GM12892 (cell line): ENCODE measurements around the gene RALGPS1.

Experiments
- DNase-seq: peaks from one replicate; pipeline ENCODE4 v3.0.0; 2011; ENCODE audit not compliant: insufficient read length
- FAIRE-seq: peaks from 2 replicates; lab custom pipeline; 2011; peaks lifted over from hg19 to GRCh38; lab: Jason Lieb, UNC
- POLR2A ChIP-seq: IDR thresholded peaks from 2 replicates; pipeline ENCODE4 v1.6.1; 2011; ENCODE audit warnings: low read depth, low read length, control low read depth
- POLR2AphosphoS5 ChIP-seq: IDR thresholded peaks from 2 replicates; pipeline ENCODE4 v1.6.1; 2011; ENCODE audit warnings: low read depth, low read length, control low read depth
- TAF1 ChIP-seq: IDR thresholded peaks from 2 replicates; pipeline ENCODE4 v1.6.1; 2011; ENCODE audit warnings: low read depth, mild to moderate bottlenecking, control low read depth, low read length, borderline replicate concordance

Gene RALGPS1

DNA sequence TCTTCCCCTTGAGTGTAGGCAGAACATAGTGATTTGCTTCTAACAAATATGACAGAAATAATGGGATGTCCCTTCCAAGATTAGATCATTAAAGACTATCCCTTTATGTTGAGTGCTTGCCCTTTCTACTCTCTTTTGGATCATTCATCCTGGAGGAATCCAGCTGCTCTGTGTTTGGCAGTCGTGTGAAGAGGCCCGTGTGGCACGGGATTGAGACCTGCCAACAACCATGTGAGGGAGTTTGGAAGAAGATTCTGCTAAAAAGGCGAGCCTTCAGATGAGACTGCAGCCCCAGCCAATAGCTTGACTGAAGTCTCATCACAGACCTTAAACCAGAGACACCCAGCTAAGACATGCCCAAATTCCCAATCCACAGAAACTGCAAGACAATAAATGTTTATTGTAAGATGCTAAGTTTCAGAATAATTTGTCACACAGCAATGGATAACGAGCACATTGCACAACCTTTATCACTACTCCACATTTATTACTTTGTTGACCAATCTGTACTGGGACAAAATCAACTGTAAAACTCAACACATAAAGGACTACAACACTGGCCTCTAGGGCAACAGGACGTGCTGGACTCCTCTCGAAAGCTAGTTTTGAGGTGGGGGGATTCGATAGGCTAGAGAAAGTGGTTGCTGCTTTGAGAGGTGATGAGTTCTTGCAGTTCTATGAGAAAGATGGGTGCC is 165.0 kb downstream of the RALGPS1 start:
- no peak for FAIRE-seq
- DNase-seq, result no peak
- no peak for TF ChIP-seq TAF1
- TF ChIP-seq POLR2AphosphoS5, result no peak
- TF ChIP-seq POLR2A, result no peak

DNA sequence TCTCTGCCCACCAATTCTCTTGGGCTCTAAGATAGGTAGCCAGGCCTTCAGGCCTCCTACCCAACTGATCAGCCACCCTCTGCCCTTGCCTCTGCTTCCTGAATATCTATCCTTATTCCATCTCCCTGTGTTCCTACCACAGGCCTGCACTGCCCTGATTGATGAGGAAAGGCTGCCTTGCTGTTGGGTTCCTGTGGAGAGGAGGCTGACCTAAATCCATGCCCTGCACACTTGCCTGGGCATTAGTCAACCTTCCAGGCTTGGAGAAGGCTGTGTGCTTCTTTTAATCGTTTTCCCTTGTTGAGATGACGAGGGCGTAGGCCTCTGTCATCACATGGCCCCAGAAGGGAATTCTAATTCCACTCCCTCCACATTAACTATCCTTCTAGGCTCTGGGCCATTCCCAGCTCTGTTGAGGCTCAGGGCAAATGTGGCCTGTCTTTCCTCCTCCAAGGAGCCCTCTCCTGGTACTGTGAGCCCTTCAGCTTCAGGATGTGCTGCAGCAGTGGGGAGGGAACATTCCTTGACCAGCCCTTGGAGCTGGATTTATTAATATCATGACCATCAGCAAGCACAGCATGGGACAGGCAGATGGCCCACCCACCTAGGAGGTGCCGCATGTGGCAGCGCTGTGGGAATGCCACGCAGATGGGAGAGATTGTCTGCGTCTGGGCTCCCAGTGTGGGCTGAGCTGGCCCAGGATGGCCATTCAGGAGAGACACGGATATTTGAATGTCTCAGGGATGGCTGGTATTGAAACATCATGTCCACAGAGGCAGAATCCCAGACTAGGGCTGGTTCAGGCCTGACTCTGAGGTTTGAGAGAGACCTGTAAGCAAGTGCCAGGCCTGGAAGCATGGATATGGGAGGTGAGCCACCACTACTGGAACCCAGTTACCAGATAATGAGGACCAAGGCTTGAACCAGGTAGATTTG is 166.9 kb downstream of the RALGPS1 start:
- no peak for TF ChIP-seq TAF1
- no peak for TF ChIP-seq POLR2AphosphoS5
- no peak for TF ChIP-seq POLR2A
- FAIRE-seq (no peak), DNase-seq (no peak)

DNA sequence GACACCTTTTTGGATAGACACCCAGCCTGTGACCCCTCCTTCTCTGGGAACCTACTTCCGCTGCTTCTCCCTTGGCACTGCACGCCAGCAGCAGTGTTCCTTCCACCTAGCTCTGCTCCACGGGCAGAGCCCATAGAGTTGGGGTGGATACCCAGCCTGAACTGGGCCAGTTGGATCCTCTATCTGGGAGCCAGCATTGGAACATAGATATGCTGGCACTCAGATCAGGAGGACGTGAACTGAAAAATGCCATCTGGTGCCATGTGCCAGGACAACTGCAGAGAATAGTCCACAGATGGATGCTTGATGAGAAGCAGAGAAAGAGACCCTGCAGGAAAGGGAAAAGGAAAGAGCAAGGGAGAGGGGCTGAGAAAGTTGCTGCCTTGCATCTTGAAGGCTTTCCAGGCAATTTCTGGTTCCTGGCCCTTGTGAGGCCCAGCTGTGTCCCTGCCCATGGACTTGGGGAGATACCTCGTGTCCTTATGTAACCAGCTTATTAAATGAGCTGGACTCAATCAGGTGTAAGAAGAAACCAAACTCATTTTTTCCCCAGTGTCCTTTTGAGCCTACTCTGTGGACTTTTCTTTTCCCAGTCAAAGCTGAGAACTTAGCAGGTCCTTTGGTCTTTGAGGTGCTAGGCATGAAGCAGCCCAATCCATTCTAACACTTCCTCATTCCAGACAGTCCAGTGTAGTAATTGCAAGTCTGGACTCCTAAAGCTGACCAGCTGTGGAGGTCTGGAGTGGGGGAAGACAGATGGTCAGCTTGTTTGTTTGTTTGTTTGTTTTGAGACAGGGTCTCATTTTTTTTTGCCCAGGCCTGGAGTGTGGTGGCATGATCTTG is 168.8 kb downstream of the RALGPS1 start:
- FAIRE-seq (no peak), DNase-seq (no peak)
- TF ChIP-seq POLR2A (no peak), TAF1 (no peak), POLR2AphosphoS5 (no peak)

DNA sequence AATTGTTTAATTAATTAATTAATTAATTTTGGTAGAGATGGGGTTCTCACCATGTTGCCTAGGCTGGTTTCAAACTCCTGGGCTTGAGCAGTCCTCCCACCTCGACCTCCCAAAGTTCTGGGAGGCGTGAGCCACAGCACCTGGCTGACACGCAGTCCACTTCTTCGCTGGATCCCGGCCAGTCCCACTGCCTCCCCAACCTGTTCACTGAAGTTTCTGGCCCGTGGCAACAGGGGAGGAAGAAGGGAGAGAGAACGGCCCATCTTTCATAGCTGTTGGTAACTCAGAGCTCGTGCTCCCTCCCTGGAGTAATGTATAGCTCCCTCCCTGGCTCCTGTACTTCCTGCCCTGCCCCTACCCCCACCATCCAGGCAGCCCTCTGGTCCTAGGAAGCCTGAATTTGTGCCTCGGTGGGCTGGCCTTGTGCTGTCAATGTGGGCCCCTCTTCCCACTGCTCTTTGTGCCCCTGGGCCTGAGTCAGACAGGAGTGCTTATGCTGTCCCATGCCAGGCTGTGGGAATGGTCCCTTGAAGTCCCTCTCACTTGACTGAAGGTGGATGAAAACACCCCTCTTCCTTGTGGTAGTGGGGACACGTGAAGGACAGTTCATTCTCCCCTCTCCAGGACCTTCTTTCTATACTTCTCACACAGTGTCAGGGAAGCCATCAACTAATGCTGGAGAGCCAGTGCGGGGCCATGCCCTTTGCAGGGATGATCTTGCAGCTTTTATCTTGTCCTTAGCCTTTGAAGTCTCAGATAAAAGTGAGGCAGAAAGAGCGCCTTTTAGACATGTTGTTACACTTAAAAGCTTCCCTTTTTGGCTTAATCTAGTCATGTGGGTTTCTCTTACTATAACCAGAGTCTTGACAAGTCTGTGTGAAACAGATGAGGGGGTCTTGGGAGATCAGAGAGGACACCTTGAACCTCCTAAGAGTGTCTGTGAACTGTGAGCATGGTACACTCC is 169.8 kb downstream of the RALGPS1 start:
- DNase-seq (no peak), FAIRE-seq (no peak)
- no peak for TF ChIP-seq TAF1
- TF ChIP-seq POLR2A, result no peak
- no peak for TF ChIP-seq POLR2AphosphoS5

DNA sequence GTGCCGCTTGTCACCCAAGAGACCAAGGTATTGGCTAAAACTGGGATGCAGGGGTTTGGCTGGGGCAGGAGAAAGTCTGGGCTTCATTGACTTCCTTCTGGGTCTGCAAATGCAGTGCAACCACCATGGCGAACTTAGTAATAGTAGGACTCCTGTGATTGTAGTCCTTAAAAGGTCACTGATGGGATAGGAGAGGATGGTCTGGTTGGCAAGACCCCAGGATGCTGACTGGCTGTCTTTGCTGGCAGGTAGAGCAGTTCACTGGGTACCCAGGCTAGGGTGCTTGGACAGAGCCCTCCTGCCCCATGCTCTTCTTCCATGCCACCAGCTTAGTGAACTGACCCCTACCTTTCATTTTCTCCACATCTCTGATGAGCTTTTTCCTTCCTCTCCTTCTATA is 170.6 kb downstream of the RALGPS1 start:
- FAIRE-seq (no peak), DNase-seq (no peak)
- no peak for TF ChIP-seq TAF1
- TF ChIP-seq POLR2AphosphoS5, result no peak
- no peak for TF ChIP-seq POLR2A

DNA sequence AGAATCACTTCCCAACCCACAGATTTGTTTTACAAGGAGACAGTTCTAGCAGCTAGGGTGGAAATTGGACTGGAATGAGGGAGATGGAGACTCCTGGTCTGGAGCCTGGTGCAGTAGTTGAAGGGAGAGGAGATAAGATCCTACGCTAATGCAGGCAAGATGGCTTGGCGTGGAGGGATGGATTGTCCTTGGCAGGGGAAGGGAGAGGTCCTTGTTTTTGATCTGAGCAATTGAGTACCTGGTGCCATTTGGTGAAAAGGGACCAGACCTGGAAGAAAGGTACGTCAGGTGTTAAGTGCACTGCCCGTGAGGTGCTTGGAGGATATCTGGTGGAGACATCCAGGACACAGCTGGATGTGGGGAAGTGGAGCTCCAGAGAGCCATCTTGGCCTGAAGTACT is 172.2 kb downstream of the RALGPS1 start:
- FAIRE-seq (no peak), DNase-seq (no peak)
- TF ChIP-seq TAF1 (no peak), POLR2A (no peak), POLR2AphosphoS5 (no peak)

DNA sequence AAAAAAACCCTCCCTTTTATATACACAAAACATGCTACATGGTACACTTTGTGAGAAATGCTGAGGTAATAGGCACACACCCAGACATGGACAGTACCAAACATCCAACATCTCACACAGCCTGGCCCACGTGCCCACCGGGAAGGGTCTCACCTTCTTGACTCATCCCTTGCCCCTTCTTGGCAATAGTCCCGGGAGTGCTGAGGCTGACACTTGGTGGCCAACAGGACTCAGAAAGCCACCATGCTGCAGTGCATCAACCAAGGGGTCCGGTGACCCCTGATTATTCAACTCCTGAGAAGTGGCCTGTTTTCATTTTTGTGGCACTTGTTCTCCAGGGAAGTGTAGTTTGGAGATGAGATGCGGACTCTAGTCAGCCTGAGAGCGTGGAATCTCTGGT is 172.8 kb downstream of the RALGPS1 start:
- TF ChIP-seq TAF1 (no peak), POLR2AphosphoS5 (no peak), POLR2A (no peak)
- DNase-seq, result no peak
- FAIRE-seq, result no peak

DNA sequence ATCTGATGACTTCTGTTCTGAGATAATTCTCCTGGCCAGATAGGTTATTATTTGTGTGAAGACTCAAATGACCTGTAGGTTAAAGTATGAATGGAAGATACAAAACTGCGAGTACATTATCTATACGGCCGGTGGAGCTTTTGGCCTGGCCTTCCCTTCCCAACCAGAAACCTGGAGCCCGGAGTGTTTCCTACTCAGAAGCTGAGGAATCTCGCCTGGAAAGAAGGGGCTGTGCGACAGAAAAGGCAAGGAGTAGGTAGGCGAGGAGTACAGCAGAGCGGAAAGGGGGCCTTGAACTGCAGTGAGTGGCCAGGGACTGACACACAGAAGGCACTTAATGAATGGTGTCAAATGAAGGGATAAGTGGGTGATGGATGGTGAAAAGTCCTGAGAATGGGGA is 173.3 kb downstream of the RALGPS1 start:
- no peak for DNase-seq
- no peak for FAIRE-seq
- TF ChIP-seq POLR2A (no peak), POLR2AphosphoS5 (no peak), TAF1 (no peak)

DNA sequence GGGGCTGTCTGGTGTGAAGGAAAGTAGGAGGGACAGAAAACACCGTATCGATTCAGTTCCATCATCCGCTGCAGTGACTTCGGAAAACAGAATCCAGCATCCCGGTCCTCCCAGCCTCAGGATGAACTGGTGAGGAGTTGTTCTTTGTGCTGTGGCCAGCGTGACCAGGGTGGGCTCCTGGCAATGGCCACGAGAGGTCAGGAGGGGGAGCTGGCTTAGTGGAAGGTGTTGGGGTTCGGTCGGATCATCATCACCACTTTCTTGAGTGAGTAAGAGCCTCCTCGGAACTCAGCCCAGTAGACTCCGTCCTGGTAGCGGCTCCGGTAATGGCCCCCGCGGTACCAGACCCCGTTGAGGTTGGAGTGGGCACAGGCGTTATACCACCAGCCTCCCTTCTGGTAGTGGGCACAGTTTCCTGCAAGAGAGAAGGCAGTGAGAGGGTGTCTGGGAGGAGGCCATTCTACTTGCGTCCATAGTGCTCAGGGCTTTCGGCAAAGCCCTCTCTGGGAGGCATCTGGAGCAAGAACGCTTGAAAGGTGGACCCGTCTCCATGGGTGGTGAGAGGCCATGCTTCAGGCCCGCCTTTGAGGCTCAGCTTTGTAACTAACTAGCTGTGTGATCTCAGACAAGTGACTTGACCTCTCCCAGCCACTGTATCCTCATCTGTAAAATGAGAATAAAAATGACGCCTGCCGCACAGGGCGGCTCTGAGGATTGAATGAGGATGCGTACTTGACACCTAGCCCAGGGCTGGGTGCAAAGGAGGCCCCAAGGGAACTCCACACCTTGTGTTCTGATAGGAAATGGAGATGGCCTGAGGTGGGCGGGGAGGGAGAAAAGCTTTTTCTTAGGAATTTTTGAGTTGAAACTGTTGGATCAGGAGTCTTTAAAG is 174.4 kb downstream of the RALGPS1 start:
- TF ChIP-seq POLR2AphosphoS5, result no peak
- TF ChIP-seq POLR2A, result no peak
- no peak for TF ChIP-seq TAF1
- FAIRE-seq, result no peak
- no peak for DNase-seq
